Smooth muscle cell (in vitro differentiated cells): Measurements from ENCODE around the gene ADH5. TPM values are rescaled to one million over a fixed set of nuclear protein-coding genes. Genes with fewer than 3 reads are reported as not detected.

Experiments used
- DNase-seq: peaks from one replicate; lab custom pipeline; 2025; ENCODE audit not compliant: unreplicated experiment; lab: John Stamatoyannopoulos, UW
- H2AFZ ChIP-seq: fragments of 200-600 bp; sonication (generic); 2 replicates; pipeline ENCODE4 v1.6.0; 2016; ENCODE audit warnings: antibody characterized with exemption, low read depth, mild to moderate bottlenecking
- H3F3A ChIP-seq: fragments of 200-600 bp; sonication (generic); 2 replicates; pipeline ENCODE4 v1.6.0; 2017; ENCODE audit warnings: antibody characterized with exemption, low read depth
- H3K27ac ChIP-seq: fragments of 200-600 bp; sonication (generic); 2 replicates; pipeline ENCODE4 v1.5.1; 2016; ENCODE audit warnings: low read depth, mild to moderate bottlenecking
- H3K27me3 ChIP-seq: fragments of 200-600 bp; sonication (generic); 2 replicates; pipeline ENCODE4 v1.6.1; 2016; ENCODE audit warnings: low read depth, mild to moderate bottlenecking
- H3K36me3 ChIP-seq: fragments of 200-600 bp; sonication (generic); 2 replicates; pipeline ENCODE4 v1.5.1; 2016; ENCODE audit warnings: low read depth
- H3K4me1 ChIP-seq: fragments of 200-600 bp; sonication (generic); 2 replicates; pipeline ENCODE4 v1.5.1; 2016; ENCODE audit warnings: low read depth
- H3K4me2 ChIP-seq: fragments of 200-600 bp; sonication (generic); 2 replicates; pipeline ENCODE4 v1.6.0; 2016; ENCODE audit warnings: mild to moderate bottlenecking
- H3K4me3 ChIP-seq: fragments of 200-600 bp; sonication (generic); 2 replicates; pipeline ENCODE4 v1.5.1; 2016; ENCODE audit warnings: mild to moderate bottlenecking
- H3K79me2 ChIP-seq: fragments of 200-600 bp; sonication (generic); 2 replicates; pipeline ENCODE4 v1.6.0; 2016; ENCODE audit warnings: low read depth, mild to moderate bottlenecking
- H3K9ac ChIP-seq: fragments of 200-600 bp; sonication (generic); 2 replicates; pipeline ENCODE4 v1.6.0; 2016; ENCODE audit warnings: low read depth
- H3K9me3 ChIP-seq: fragments of 200-600 bp; sonication (generic); replicated peaks from 2 replicates; pipeline ENCODE4 v1.5.1; 2016; ENCODE audit warnings: low read depth
- H4K20me1 ChIP-seq: fragments of 200-600 bp; sonication (generic); 2 replicates; pipeline ENCODE4 v1.6.0; 2016; ENCODE audit warnings: low read depth
- CTCF ChIP-seq: fragments of 200-600 bp; sonication (generic); IDR thresholded peaks from 2 replicates; pipeline ENCODE4 v1.5.1; 2017; ENCODE audit warnings: borderline replicate concordance, mild to moderate bottlenecking, antibody characterized with exemption; ENCODE audit not compliant: insufficient read depth, poor library complexity, severe bottlenecking
- WGBS: methylation state at CpG from one replicate; pipeline ENCODE4 v1.1.7; 2016; ENCODE audit warnings: low lambda C conversion rate; 5-methylcytosine and 5-hydroxymethylcytosine counted together
- polyA plus RNA-seq: library from polyadenylated mRNA; unstranded; fragments of >200 nt; fragmentation: Nextera tagmentation; extraction: Ambion mirVana; gene quantifications from 2 replicates; pipeline ENCODE4 v1.2.1, GENCODE V29; 2016
- total RNA-seq: library from RNA; depleted of rRNA; stranded (reverse); fragments of >200 nt; gene quantifications from 2 replicates; pipeline ENCODE4 v1.2.3, GENCODE V29; 2014

ADH5 gene
- total and polyA plus RNA-seq, 2 experiments from 2014 or later, result 132 to 150 TPM

GRCh38 chr4:99079625-99080295 lies 8.8 kb downstream of the ADH5 start:
- no peak for DNase-seq
- Histone ChIP-seq H3K9ac (no peak overlapping the region), H3K9me3 (no peaks in the 10 kb centered on the region), H3K36me3 (peaks cover 45% of the 10 kb centered on the region), H3K79me2 (peaks cover 24% of the 10 kb centered on the region), H3K4me2 (no peak overlapping the region), H3K27me3 (no peaks in the 10 kb centered on the region), H3K27ac (no peak overlapping the region), H4K20me1 (peaks cover 62% of the 10 kb centered on the region), H3F3A (peaks cover 4% of the 10 kb centered on the region), H3K4me3 (no peak overlapping the region), H2AFZ (no peak overlapping the region), H3K4me1 (no peaks in the 10 kb centered on the region)
- no peak for TF ChIP-seq CTCF
- 93% methylated on average over 5 of the region's 5 CpGs for WGBS

- H4K20me1 ChIP-seq, result peaks cover 57% of the 10 kb centered on the region
- TF ChIP-seq CTCF, result no peak
- no peak overlapping the region for H3K4me2 ChIP-seq
- peaks cover 39% of the 10 kb centered on the region for H3K36me3 ChIP-seq
- peaks cover 17% of the 10 kb centered on the region for H3K79me2 ChIP-seq
- WGBS, result 90% methylated on average over 5 of the region's 5 CpGs
- H3K4me3 ChIP-seq, result no peak overlapping the region
- H3K4me1 ChIP-seq, result no peaks in the 10 kb centered on the region
- peaks cover 4% of the 10 kb centered on the region for H3F3A ChIP-seq
- H3K27ac ChIP-seq, result no peak overlapping the region
- no peak overlapping the region for H3K9ac ChIP-seq
- H3K9me3 ChIP-seq, result no peaks in the 10 kb centered on the region
- no peak for DNase-seq
- H3K27me3 ChIP-seq, result no peaks in the 10 kb centered on the region
- H2AFZ ChIP-seq, result no peak overlapping the region
Measured at GRCh38 chr4:99078931-99079624, 9.5 kb downstream of the ADH5 start.

GRCh38 chr4:99078336-99078735 lies 10.3 kb downstream of the ADH5 start:
- Histone ChIP-seq H3K27me3 (no peaks in the 10 kb centered on the region), H3K9me3 (no peaks in the 10 kb centered on the region), H3K9ac (no peak overlapping the region), H3K4me1 (no peaks in the 10 kb centered on the region), H3K36me3 (peaks cover 35% of the 10 kb centered on the region), H2AFZ (no peak overlapping the region), H4K20me1 (peaks cover 52% of the 10 kb centered on the region), H3K27ac (no peak overlapping the region), H3F3A (peaks cover 8% of the 10 kb centered on the region), H3K4me2 (no peak overlapping the region), H3K4me3 (no peak overlapping the region), H3K79me2 (peaks cover 16% of the 10 kb centered on the region)
- 94% methylated on average over 5 of the region's 5 CpGs for WGBS
- no peak for TF ChIP-seq CTCF
- DNase-seq, result no peak
